ENCODE results near the gene ARID1B.

ARID1B gene

DNA sequence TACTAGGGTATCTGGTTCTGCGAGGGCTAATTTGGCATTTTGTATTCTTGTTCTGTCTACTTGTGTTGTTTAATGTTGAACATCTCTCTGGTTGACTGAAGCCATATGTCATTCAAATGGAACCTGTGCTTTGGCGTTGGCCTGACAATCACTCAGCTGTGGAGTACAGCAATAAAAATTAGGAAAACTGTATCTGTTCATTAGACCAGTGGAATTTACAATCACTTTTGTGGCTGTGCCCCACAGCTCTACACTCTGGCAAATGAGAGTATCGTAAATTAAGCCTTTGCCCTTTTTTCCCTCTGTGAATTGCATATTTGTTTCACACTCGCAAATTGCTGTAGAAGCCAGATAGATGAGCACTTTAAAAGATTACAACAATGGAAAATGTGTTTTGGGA lies 102.0 kb downstream of the ARID1B start:
- no peak for DNase-seq (ENCODE audit: low read depth in 2 of 2)

DNA sequence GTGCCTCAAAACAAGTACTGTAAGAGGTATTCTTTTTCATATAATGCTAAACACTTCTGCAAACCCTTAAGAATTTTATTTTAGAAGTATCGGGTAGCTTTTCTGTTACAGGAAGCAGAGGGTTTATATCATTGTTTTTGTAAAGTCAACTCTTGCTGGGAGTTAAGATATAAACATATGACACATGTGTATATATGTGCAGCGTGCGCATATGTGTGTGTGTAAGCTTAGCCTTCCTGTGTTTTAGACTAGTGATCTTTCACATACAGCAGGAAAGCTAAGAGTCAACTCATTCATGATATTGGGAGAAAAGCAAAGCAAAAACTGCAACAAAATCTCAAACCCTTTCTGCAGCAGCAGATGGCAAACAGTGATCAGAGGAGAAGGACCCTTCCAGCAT lies 102.4 kb downstream of the ARID1B start:
- DNase-seq (ENCODE audit: low read depth in 2 of 2): no peak

DNA sequence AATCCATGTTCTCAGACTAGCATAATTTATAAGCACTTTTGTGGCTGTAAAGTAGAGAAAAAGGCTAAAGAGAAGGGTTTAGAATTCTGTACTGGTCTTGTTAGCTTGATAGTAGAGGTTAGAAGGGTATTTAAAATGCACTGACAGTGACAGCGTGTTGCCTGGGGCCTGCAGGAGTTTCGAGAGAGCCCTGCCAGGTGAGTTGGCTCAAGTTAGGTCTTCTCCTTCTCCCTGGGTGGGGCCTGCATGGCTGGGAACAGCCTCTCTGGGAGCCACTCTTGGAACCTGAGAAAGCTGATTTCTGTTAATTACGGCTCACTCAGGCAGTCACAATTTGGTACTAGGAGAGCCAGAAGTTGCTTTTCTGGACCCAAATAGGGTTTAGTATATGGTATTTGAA lies 103.7 kb downstream of the ARID1B start:
- no peak for DNase-seq (ENCODE audit: low read depth in 2 of 2)

- no peak for DNase-seq (ENCODE audit: low read depth in 2 of 2)
Observed at GRCh38 chr6:156881687-156882629, 104.8 kb downstream of the ARID1B start.

DNA sequence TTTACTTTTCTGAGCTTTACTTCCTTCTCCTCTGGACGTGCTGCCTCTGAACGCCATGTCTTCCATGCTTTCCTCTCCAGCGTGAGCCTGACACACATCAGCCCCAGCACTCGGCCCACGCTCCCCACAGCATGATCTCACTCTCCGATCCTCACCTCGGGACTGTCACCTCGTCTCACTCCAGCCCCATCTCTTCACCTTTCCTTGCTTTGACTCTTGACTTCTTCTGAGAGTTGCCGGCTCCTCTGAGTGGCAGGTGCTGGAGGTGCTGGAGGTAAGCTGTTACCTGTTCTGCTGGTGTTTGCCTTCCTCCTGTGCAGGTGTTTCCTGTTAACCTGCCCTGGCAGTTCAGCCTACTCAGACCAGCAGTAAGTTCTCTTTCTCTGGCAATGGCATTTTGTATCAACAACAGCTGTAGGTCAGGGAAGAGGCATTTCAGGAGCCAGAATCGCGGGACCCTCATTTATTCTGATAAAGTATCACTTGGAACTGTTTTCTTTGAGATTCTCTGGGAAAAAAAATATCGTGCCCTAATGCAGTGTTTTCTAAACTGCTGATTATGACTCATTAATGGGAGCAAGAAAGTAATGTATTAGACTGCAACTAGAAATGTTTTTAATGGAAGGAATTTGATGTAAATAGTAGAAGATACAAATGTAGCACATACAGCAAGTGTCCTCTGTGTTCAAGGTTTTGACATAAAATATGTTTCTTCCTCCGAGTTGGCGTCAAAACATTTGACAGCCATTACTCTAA lies 106.5 kb downstream of the ARID1B start:
- no peak for DNase-seq (ENCODE audit: low read depth in 2 of 2)

GRCh38 chr6:156884306-156884705 lies 107.1 kb downstream of the ARID1B start:
- DNase-seq (ENCODE audit: low read depth in 2 of 2): no peak

DNA sequence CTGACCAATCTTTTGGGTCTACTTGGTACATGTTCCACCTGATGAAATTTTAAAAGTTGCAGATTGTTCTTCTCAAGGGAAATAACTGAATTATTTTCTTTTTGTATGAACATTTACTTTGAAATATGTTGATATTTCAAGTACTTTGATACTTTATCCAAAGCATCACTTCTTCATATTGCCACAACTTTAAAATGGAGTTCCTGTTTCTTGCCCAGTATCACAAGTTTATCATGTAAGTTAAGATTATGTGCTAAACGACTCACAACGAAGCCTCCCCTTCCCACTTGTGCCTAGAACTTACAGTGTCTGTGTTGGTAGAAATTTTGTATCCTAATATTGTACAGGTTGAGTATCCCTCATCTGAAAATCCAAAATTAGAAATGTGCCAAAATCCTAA lies 108.4 kb downstream of the ARID1B start:
- DNase-seq (ENCODE audit: low read depth in 2 of 2): no peak

- no peak for DNase-seq (ENCODE audit: low read depth in 2 of 2)
Observed at GRCh38 chr6:156886409-156886808, 109.2 kb downstream of the ARID1B start.

- DNase-seq (ENCODE audit: low read depth in 2 of 2): no peak
Observed at GRCh38 chr6:156887623-156888269, 110.6 kb downstream of the ARID1B start.

DNA sequence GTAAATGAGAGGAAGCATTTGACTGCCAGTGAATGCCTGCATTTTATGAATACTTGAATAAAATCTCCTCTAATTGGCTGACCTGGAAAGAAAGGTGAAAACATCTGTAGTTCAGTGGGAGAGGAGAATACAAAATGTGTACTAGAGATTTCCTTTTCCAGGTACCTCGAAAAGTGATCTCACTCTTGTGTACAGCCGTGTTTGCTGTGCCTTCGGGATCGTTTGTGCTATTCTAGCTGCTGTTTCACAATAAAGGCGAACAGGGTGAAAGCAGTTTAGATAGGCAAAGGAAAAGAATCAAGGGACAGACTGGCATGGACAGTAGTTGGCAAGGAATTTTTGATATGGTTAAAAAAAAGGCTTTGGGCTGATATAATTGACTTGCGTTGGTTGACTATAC lies 112.3 kb downstream of the ARID1B start:
- no peak for DNase-seq (ENCODE audit: low read depth in 2 of 2)

DNA sequence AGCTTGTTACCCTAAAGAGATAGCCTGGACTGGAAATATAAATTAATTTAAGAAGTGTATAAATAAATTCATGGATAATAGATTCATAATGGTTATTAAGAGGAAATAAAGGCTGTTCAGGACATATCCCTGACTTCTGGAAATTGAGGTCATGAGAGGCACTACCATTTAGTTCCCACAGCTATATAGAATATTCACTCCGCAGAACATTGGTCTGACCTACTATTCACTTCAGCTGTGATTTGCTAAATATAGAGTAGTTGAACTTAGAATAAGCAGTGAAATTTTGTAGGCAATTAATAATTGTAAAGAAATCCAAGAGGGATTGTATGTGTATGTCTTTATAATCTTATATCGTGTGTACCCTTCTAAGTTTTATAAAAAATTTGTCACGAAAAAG lies 112.8 kb downstream of the ARID1B start:
- no peak for DNase-seq (ENCODE audit: low read depth in 2 of 2)

GRCh38 chr6:156890627-156891314 lies 113.6 kb downstream of the ARID1B start:
- no peak for DNase-seq (ENCODE audit: low read depth in 2 of 2)

DNA sequence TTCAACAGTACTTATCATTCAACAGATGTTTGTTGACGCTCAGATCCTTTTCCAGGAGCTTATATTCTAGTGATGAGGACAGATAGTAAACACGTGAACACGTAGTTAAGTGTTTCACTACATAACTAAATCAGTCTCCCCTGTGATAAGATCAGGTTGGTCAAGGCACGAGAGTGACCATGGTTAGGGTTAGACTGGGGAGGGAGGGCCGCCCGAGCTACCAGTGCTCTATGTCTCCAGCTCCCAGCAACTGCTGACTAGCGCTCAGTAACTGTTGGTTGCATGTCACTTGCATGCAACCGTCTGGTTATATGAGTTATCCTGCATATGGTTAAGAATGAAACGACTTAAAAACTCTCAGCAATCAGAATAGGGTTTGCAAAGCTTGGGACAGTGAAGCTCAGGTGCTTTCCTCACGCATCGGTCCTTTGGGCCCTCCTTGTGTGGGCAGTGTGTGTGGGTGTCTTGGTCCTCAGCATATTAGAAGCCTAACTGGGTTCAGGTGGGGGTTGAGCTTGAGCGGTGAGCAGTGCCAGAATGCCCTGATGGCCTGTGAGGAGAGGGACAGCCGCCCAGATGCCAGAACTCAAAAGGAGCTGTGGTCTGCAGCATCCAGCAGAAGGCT lies 120.8 kb downstream of the ARID1B start:
- no peak for DNase-seq (ENCODE audit: low read depth in 2 of 2)

DNA sequence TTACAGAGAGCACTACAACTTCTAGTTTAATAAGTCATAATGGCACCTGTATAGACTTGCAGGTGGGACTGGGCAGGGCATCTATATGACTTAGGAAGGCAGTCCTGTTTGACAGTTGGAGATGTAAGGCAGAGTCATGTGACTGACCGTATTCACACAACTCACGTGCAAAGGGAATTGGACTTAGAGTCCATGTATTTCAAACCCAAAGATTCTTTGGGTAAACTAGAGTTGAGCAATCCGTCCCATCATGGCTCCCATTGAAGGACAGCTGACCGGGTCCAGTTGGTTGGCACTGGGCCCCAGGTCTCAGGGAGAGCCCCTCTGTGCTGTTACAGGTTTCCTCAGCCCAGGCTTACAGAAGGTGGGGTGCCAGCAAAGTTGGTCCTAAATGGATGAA lies 121.9 kb downstream of the ARID1B start:
- DNase-seq (ENCODE audit: low read depth in 2 of 2): no peak

- DNase-seq (ENCODE audit: low read depth in 2 of 2): no peak
Observed at GRCh38 chr6:156899532-156900135, 122.5 kb downstream of the ARID1B start.

- DNase-seq (ENCODE audit: low read depth in 2 of 2): no peak
Observed at GRCh38 chr6:156900292-156900691, 123.1 kb downstream of the ARID1B start.

DNA sequence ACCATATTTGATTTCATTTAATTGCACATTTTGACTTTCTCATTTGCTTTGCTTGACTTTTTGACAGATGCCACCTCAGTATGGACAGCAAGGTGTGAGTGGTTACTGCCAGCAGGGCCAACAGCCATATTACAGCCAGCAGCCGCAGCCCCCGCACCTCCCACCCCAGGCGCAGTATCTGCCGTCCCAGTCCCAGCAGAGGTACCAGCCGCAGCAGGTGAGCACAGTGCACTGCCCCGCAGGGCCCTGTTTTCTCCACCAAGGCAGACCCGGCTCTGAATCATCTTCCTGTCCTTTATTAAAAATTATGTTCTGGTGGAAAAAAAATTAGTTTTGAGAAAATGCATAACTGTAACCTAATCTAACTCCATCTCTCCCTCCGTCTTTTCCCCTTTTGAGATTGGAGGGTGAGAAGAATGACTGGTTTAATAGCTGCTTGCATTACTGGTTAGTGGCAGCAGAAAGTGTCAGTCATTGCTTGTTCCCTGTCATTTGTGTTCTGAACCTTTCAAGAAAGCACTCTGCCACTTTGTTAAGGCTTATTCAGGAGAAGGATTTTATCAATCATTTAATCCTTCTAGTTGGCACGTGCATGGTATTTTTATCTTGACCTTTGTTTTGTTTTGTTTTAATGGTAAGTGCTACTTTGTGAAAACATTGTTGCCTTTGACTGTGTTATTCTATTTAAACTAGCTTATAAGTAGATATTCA lies 124.3 kb downstream of the ARID1B start:
- no peak for DNase-seq (ENCODE audit: low read depth in 2 of 2)

GRCh38 chr6:156902782-156903181 lies 125.6 kb downstream of the ARID1B start:
- no peak for DNase-seq (ENCODE audit: low read depth in 2 of 2)

DNA sequence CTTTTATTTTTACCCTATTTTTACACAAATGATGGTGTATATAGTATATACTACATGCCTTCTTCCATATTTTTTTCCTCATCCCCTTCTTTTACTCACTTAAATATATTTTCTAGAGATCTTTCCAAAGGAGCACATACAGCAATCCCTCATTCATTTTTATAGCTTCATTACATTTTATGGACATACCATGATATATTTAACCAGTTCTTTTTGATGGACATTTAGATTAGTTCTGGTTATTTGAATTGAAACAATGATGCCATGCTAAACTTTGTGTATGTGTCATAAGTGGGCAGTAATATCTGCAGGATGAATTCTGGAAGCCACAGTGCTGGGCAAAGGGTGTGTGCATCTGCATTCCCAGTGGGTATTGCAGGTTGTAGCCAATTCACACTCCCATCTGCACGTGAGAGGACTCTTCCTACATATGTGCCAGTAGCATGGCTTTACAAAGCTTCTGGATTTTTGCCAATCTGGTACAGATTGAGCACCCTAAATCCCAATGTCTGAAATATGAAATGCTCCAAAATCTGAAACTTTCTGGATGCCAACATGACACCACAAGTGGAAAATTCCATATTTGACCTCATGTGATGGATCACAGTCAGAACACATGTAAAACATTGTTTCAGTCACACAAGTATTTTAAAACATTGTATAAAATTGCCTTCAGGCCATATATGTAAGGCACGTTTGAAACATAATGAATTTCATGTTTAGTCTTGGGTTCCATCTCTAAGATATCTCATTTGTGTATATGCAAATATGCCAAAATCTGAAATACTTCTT lies 127.2 kb downstream of the ARID1B start:
- no peak for DNase-seq (ENCODE audit: low read depth in 2 of 2)

DNA sequence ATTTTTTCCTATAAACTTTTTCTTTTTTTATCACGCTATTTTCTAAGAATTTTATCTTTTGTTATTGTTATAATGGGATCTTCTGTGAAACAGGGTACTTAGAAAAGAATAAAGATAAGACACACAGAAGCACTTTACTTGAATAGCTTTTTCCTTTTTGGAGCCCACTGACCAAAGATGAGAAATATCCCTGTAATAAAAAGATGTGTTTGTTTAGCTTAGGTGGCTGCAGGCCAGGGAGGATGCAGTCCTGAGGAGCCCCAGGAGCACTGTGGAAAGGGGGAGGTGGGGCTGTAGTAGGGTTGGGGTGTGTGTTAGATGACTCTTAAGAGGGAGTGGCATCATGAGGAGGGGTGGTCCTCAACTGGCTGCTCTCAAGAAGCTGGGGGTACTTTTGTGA lies 128.6 kb downstream of the ARID1B start:
- DNase-seq (ENCODE audit: low read depth in 2 of 2): no peak
